Fibroblast of lung (primary cell): ENCODE measurements around the gene P2RY6.

Experiments
- CTCF ChIP-seq, 2 donors: IDR thresholded peaks in 1 of 2; conservative IDR thresholded peaks in 1 of 2; 1 replicate in 1 of 2; 2 replicates in 1 of 2; pipeline ENCODE4 v1.5.1; 2011 to 2012; ENCODE audit warnings: low read length in 2 of 2, control low read depth in 1 of 2, inconsistent platforms in 1 of 2, low read depth in 1 of 2, mild to moderate bottlenecking in 1 of 2
- EZH2 ChIP-seq: IDR thresholded peaks from 2 replicates; pipeline ENCODE4 v1.5.1; 2012; ENCODE audit warnings: low read length, control low read depth, mild to moderate bottlenecking; ENCODE audit errors: missing control alignments

DNA sequence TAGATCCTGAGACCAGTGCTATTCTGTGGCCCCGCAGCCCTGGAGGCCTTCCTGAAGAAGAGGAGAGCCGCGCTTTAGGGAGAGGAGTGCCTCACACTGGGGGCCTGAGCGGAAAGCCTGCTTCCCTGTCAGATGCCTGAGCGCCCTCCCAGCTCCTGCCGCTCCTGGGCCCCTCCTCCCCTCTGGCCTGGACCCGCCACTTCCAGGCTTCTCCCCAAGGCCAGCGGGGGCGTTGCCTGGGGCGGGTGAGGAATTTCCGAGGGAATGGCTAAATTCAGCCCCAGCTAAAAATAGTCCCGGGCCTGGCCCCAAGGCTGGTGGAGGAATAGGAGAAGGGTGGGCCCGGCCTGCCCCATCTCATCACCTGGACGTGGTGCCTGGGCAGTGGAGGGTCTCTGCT, 51.3 kb downstream of the P2RY6 start:
- TF ChIP-seq CTCF (conservative IDR thresholded peaks at IDR 0.05 in 1 of 2, IDR thresholded peaks at IDR 0.05 in 1 of 2; ENCODE audit: low read depth in 1 of 2, low read length in 2 of 2) (no peak), EZH2 (no peak)
